Right renal cortex interstitium (tissue), 3 donors: Measurements from ENCODE around the gene HIVEP3. TPM values are rescaled to one million over a fixed set of nuclear protein-coding genes. Genes with fewer than 3 reads are reported as not detected.

Source experiments
- DNase-seq, 3 donors: peaks; one replicate each; pipeline ENCODE4 v3.0.0-alpha.2; 2013; ENCODE audit warnings: low read depth in 3 of 3, low spot score in 2 of 3
- polyA plus RNA-seq, 3 donors: library from polyadenylated mRNA; unstranded; fragments of 120-200 nt; gene quantifications; one replicate each; pipeline ENCODE4 v1.2.1, GENCODE V29; 2013; ENCODE audit not compliant: insufficient read length in 3 of 3

HIVEP3 gene
- polyA plus RNA-seq, 3 donors, result 3.6 to 4.9 (median 4.0) TPM

DNA sequence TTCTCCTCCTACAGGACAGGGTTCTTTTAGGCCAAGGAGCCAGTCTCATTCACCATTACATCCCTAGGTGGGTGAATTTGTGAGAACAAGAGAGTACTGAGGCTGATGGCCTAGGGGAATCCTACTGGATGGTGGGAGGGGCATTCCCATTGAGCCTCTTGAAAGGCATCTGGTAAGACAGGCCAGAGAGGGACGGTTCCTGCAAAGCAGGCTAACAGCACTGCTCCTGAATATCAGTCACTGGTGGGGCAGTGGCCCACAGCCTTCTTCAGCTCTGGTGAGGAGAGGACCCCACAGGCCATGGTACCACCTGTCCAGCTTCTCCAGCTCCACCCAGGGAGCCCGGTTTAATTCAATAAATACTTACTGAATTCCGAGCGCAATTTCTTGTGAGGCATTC lies 308.4 kb downstream of the HIVEP3 start:
- DNase-seq, result no peak

DNA sequence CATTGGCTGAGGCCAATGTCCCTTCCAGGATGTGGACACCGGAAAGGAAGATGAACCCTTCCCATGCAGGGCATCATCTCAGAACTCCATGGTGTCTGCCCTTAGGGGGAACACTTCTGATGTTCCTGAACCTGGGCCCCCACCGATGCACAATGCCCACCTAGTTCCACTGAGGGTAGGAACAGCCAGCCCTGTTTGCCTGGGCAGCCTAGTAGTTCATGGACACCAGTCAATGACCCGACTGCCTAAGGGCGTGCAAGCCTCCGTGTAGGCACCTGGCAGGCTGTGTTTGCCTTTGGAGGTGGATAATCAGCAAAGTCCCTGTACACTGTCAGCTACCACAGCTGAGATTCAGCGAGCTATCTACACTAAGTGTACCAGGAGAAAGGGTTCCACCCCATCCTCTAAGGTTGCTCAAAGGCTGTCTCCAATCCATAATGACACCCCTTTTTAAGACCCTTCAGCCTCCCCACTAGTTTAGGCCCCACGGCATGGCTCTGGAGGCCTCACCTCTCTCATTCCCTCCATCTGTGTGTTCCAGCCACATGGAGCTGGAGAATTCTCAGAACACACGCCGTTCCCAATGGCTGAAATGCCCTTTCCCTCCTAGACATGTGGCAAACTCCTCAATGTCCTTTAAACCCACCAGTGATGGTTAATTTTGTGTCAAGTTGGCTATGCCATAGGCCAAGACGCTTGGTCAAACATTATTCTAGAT lies 309.4 kb downstream of the HIVEP3 start:
- DNase-seq, result no peak

DNA sequence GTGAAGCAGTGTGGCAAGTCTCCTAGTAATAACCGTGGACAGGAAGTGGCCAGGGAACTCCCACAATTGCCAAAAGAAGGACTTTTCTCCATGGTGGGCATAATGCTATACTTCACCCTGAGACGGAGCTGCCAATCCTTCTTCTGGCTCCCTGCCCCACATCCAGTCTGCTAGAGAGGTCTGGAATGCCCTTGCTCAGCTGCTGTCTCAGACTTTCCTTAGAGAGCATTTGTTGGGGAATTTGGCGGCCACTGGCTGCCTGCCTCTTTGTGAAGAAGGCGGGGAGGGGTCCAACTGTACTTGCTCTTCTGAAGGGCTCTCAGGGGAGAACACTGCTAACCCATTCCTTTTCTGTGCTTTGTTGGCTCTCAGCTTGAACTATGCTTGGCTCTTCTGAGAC lies 310.5 kb downstream of the HIVEP3 start:
- no peak for DNase-seq

DNA sequence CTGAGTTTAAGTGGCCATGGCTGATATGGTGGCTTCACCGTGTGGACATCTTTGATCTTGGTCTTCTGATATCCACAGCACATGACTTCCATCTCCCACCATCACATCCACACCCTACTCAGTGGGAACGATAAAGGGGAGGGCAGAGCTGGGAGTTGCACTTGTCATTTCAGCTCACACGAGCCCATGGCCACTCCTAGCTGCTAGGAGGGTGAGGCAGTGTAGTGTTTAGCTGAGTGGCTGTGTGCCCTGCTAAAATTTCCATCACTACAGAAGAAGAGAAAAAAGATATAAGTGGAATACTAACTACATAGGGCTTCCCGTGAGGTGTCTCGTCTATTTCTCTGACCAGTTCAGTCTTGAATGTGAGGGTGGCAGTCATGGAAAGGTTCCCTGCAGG lies 310.9 kb downstream of the HIVEP3 start:
- DNase-seq, result no peak

DNA sequence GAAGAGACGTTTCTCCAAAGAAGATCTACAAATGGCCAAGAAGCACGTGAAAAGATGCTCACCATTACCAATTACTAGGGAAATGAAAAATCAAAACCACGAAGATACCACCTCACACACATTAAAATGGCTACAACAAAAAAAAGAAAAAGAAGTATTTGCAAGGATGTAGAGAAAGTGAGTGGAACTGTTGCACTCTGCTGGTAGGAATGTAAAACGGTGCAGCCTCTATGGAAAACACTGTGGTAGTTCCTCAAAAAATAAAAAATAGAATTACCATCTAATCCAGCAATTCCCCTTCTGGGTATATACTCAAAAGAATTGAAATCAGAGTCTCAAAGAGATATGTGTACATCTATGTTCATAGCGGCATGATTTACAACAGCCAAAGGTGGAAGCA lies 318.8 kb downstream of the HIVEP3 start:
- DNase-seq, result no peak

DNA sequence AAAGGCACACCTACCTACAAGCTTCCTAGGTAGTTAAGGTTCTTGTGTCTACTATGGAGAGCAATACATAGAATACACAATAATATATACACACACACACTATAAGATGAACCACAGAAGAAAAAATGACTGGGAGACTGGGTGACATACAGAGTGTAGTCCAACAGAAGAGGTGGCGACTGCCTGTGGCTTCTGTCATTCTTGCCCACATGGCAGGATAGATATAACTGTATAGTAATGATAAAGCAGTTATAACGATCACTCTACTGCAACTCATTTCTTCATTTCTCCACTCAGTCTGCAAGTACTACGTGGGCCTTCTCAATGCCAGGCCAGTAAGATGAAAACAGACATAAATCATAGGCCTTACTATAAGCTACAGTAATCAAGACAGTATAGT lies 320.4 kb downstream of the HIVEP3 start:
- no peak for DNase-seq

DNA sequence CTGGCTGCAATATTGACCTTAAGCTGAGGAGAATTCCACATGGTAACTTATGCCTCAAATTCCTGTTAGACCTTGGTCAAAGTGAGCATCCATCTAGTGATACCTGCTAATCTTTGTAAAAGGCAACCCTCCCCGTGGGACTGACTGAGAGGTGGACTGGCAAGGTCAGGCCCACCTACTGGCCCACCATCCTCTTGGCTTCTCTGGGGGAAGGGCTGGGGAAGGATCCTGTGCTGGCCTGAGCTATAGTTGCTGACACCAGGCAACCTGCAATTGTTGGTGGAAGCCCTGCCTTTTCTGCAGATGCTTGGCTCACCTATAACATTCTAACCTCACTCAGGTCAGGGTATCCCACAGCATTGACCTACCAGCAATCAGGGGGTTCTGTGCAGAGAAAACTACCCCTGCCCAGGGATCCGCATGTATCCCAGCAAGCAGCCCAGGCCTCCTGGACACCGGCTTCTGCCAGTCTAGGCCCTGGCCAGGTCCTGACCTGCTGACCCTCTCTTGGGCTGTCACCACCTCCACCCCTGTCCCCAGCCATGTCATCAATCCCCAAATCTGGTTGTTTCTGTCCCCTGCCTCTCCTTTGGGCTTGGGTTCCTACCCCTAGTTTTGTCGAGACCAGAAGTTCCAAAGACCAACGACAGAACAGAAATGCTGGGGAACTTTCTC lies 326.1 kb downstream of the HIVEP3 start:
- DNase-seq, result no peak

DNA sequence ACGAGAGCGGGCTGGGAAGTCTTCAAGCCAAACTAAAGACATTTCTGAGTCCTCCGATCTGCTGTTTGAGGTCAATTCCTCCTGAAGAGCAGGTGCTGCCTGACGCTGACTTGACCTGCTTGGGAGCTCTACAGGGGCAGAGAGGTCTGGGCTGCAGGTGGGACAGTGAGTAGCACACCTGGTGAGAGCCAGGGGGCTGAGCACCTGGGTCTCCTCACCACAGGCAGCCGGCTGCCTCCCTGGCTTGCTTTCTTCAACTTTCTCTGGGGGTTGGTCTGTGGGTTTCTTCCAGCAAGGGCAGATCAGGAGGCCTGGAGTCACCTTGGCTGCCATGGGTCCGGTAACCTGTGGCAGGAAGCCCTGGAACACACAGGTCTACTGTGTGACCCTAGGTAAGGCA lies 326.8 kb downstream of the HIVEP3 start:
- DNase-seq, result no peak

DNA sequence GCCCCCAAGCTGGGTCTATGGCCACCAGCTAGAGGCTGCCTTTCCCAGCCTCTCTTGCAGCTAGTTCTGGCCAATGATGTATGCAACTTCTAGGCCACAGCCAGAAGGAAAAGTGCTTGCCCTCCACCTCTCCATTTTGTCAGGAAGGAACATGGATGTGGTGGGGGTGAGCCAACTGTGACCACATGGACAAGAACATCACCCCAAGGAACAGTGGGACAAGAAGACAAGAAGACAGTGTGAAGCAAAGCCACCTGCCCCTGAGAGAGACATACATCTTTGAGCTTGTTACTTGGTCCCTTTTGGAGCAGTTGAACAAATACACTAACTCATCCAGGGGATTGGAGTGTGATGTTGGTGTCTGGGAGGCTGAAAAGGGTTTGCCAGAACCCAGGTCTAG lies 328.4 kb downstream of the HIVEP3 start:
- no peak for DNase-seq

DNA sequence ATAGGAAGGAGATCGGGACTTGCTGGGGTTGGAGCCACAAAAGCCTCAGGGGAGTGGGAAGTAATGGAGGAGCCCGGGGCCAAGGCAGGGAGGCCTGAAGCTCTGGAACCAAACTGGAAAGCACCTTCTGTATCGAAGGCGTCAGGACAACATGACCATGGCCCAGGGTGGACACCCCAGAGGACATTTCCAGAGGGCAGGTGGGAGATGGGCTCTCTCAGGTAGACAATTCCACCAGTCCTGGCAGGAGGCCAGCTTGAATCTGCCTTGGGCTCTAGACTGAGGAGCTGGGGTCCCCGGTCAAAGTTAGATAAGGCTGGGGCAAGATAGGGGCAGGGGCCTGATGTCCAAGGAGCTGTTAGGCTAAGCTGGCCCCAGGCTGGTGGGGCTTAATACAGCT lies 329.3 kb downstream of the HIVEP3 start:
- no peak for DNase-seq

DNA sequence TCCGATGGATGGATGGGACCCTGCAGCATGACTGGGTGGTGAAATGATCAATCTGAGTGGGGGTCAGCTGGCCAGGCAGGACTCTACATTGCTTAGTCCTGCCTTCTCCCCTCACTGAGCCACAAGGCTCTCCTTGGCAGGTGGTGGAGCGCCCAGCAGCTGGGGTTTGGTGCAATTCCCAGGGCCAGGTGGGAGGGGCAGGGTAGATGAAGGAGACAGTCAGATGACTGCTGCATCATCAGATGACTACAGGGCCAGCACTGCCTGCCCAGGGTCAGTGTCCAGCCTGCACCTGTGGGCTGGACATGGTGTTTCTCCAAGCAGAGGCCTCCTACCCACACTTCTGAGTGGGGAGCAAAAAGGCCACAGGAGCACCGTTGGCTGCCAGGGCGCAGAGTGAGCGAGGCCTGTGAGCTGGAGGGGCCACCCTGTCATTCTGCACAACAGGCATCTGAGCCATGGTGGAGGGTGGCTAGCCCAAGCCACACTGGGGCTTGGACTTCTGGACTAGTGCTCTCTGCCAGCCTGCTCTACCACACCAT lies 330.3 kb downstream of the HIVEP3 start:
- DNase-seq, result no peak

DNA sequence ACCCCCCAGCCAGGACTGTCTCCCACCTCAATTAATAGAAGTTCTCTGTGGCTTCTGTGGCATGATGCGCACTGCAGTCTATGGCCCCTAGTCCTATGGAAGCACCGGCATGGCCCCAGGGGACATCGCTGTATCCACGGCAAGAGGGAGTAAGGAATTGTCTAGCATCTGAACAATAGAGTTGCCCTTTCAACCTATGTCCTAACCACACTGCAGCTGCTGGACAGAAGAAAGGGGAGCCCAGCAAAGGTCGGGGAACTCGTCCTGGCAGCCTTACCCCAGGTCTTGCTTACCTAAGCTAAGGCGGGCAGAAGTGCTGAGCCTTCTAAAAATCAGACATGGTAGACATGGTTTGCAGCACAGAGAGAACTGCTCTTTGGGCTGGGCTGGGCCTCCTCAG lies 330.9 kb downstream of the HIVEP3 start:
- no peak for DNase-seq

DNA sequence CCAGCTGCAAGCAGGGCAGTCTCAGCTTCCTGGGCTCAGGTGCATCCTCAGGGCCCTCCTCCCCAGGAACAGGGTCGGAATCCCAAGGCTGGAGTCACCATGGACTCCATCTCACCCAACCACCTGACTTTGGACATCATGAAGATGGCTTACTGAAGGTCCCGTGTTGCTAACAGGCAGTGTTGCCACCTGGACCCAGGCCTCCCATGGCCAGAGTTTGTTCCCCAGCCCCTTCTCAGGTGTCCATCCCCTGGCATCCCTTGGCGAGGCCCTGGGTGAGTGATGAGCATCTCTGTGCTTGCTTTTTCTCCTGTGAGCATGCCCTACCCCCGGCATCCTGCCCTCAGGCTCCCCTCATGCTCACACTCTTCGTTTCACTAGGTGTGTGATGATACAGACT lies 332.5 kb downstream of the HIVEP3 start:
- no peak for DNase-seq

DNA sequence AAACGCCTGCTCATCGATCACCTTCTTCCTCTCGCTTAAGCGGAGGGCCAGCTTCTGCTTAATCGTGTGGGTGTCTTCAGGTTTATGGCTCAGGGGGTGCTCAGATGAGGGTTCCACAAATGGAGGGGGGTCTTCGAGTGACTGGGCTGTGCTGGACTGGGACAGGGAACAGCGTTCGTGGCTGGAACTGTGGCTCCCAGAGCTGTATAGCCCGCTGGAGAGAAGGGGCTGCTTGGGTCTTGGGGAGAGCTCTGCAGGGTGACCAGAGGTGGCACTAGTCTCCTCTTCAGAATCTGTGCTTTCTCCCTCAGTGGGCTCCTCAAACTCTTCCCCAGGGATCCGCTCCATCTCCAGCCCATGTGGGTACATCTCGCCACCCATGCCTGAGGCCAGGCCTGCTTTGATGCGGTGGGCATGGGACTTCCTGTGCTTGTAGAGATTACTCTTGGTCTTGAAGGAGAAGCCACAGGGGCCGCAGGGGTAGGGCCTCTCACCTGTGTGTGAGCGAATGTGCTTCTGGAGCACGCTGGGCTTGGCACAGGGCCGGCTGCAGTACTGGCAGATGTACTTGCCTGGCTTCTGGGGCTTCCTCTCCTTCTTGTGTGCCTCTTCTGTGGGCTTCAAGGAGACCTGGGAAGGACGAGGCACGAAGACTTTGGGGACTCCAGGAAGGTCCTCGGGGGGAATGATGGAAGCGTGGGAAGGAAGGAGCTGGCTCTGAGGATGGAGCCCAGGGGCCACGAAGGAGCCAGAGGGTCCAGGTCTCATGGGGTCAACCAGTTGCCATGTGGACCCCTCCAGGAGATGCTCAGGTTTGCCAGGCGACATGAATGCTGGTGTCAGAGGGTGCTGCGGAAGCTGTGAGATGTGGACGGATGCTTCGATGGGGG lies 334.8 kb downstream of the HIVEP3 start:
- DNase-seq, result no peak

DNA sequence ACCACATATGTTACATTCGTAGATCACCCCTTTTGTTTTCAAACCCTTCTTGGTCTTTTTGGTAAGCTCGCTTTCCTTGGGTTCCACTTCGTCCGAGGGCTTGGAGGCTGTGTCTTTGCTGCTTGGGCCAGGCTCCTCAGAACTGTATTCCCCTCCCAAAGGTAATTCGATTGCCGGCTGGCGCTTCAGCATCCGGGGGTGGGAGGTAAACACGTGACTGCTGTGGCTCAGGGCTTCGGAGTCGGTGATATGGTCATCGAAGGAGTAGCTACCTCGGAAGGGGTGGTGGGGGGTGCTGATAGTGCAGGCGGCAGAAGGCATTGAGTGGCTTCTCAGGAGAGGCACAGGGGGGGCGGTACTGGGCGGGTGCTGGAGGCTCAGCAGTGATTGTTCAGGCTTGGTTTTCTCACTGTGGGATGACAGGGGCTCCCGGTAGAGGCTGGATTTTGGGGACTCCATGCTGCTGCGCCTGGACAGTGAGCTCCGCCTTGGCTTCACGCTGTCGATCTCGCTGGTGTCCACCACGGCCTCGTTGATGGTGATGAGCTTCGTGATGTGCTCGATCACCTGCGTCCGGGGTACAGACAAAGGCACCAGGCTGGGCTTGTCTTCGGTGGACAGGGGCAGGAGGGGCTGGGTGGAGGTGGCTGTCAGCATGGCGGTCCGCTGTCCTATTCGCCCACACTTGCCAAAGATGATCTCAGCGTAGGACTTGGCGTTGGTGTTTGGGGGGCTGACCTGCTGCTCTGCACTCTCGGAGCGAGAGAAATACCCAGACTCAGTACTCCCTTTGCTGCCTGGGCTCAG lies 335.7 kb downstream of the HIVEP3 start:
- DNase-seq, result no peak

DNA sequence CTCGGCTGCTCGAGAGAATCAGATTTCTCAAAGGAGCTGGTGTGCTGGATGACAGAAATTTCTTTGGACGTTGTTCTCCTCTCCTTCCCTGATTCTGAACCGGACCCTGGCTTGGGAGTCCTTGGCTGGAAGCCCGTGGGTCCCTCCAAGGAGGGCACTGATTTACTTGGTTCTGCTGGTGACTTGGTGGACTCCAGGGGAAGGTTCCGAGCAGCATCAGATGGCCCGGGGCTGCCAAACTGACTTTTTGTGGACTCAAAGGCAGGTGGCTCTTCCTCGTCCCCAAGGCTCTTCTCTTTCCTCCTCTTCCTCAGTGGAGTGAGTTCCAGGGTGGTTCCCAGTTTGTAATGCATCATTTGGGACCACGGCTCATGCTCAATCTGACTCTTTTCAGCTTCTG lies 336.4 kb downstream of the HIVEP3 start:
- DNase-seq, result no peak

DNA sequence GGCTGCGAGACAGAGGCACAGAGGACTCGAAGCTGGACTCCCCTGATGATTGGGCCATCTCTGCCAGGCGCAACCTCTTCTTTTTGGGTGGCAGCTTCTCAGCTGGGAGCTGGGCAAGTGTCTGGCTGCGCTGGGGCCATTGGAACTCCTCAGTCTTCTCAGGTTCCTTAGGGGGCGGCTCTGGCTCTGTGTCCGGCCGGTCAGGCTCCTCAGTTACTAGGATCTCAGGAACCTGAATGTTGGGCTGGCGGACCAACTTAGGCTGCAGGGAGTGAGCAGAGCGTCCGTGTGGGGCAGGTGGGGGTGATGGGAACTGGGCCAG lies 336.8 kb downstream of the HIVEP3 start:
- no peak for DNase-seq

DNA sequence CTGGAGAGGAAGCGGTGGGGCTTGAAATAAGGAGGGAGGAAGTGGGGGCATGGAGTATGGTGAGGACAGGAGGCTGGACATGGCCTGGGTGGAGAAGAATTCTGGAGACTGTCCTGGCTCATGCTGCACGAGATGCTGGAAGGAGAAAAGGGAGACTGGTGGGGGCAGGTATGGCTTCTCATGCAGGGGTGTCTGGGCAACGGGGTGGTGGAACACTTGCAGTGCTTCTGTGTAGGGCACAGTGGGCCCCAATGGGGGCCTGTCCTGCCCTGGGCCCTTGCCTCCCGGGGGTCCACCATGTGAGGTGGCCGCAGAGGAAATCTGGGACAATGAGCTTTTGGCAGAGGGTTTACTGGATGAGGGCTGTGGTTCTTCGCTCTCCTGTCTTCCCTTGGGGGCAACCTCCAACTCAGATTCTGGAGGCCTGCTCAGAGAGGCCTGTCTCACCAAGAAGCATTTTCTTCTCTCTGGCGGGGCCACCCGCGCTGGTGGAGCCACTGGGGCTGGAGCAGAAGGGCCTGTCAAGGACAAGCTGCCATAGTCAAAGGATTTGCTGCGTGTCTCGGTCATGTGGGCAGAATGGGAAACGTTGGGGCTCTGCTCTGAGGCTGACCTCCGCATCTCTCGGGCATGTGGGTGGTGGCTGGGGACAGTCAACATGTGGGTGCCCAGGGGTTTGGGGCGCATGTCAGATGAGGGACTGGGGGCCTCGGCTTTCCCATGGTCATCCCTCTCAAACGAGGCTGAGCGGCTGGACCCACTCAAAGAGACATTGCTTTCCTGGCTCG lies 337.3 kb downstream of the HIVEP3 start:
- no peak for DNase-seq

DNA sequence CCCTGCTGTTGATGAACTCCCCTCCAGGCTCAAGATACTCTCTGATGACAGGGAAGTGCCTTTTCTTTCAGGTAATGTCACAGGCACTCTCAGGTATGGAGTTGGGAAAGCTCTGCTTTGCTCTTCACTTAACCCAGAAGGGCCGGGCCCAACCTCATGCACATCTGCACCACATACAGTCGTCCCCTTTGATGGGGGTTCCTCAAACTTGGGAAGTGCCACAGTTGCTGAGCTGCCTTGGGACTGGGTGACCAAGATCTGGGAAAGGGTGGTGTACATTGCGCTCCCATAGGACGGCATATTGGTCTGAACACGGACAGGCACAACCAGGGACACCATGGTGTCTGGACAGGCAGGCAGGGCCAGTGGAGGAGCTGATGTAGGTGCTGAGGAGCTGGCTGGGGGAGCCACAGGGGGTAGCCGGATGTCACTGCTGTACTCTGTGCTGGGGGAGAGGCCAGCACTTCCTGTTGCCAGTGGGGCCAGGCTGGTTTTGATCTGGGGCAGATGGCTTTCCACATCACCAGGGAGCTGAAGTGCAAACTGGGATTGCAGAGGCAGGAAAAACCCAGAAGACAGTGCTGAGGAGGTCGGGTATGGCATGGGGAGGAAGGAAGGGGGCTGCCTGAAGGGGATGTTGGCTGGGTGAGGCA lies 338.1 kb downstream of the HIVEP3 start:
- DNase-seq, result no peak
